ENCODE data around the gene HADHA.

HADHA gene

GRCh38 chr2:26244309-26245230 is at the start of gene HADHA, which contains the start of gene HADHB:
TSS of gene HADHA (minus strand) at chr2:26244632. CDS start at chr2:26244596, 36 bp downstream.
TSS of gene HADHB (plus strand) at chr2:26244939. CDS start at chr2:26254255, 9,316 bp downstream.
- DNase-seq: peak; percentile 86

GRCh38 chr2:26292646-26293045 is 48.2 kb upstream of the HADHA start:
- peak; percentile 60 for DNase-seq

GRCh38 chr2:26290001-26290400 is 45.6 kb upstream of the HADHA start:
- DNase-seq: peak; percentile 81

- no peak for DNase-seq
Observed at GRCh38 chr2:26285931-26286330, 41.5 kb upstream of the HADHA start.

GRCh38 chr2:26284132-26284531 is 39.7 kb upstream of the HADHA start:
- DNase-seq: no peak

GRCh38 chr2:26283606-26284005 is 39.2 kb upstream of the HADHA start:
- DNase-seq: no peak

- DNase-seq: no peak
Observed at GRCh38 chr2:26281226-26281625, 36.8 kb upstream of the HADHA start.

GRCh38 chr2:26279886-26280285 is 35.5 kb upstream of the HADHA start:
- no peak for DNase-seq

- DNase-seq: no peak
Observed at GRCh38 chr2:26276484-26277227, 32.2 kb upstream of the HADHA start.

GRCh38 chr2:26274058-26274613 is 29.7 kb upstream of the HADHA start:
- peak; percentile 74 for DNase-seq

GRCh38 chr2:26273501-26273900 is 29.1 kb upstream of the HADHA start:
- peak; percentile 65 for DNase-seq

GRCh38 chr2:26270373-26270772 is 25.9 kb upstream of the HADHA start:
- DNase-seq: peak; percentile 82

- DNase-seq: peak; percentile 84
Observed at GRCh38 chr2:26269571-26270158, 25.2 kb upstream of the HADHA start.

GRCh38 chr2:26268670-26269385 is 24.4 kb upstream of the HADHA start:
- DNase-seq: peak; percentile 34

GRCh38 chr2:26268213-26268612 is 23.8 kb upstream of the HADHA start:
- DNase-seq: peak; percentile 50

GRCh38 chr2:26258836-26259235 is 14.4 kb upstream of the HADHA start:
- DNase-seq: peak; percentile 17

GRCh38 chr2:26255759-26256384 is 11.4 kb upstream of the HADHA start:
- DNase-seq: peak; percentile 56

GRCh38 chr2:26251893-26252292 is 7.5 kb upstream of the HADHA start:
- DNase-seq: no peak

- DNase-seq: no peak
Observed at GRCh38 chr2:26249625-26250024, 5.2 kb upstream of the HADHA start.

- DNase-seq: peak; percentile 74
Observed at GRCh38 chr2:26246818-26247217, 2.4 kb upstream of the HADHA start.

- DNase-seq: peak; percentile 63
Observed at GRCh38 chr2:26245810-26246209, 1.4 kb upstream of the HADHA start.

GRCh38 chr2:26245231-26245732 is 850 bp upstream of the HADHA start:
- peak; percentile 44 for DNase-seq

Measured in inflammatory macrophage treated with lipopolysaccharide for 4 hours (primary cell).